Smooth muscle cell (in vitro differentiated cells): ENCODE measurements around the gene LTBP1. TPM values are rescaled to one million over a fixed set of nuclear protein-coding genes. Genes with fewer than 3 reads are reported as not detected.

ENCODE experiments used
- DNase-seq: peaks from one replicate; lab custom pipeline; 2025; ENCODE audit not compliant: unreplicated experiment; lab: John Stamatoyannopoulos, UW
- H2AFZ ChIP-seq: fragments of 200-600 bp; sonication (generic); 2 replicates; pipeline ENCODE4 v1.6.0; 2016; ENCODE audit warnings: antibody characterized with exemption, low read depth, mild to moderate bottlenecking
- H3F3A ChIP-seq: fragments of 200-600 bp; sonication (generic); 2 replicates; pipeline ENCODE4 v1.6.0; 2017; ENCODE audit warnings: antibody characterized with exemption, low read depth
- H3K27ac ChIP-seq: fragments of 200-600 bp; sonication (generic); 2 replicates; pipeline ENCODE4 v1.5.1; 2016; ENCODE audit warnings: low read depth, mild to moderate bottlenecking
- H3K27me3 ChIP-seq: fragments of 200-600 bp; sonication (generic); 2 replicates; pipeline ENCODE4 v1.6.1; 2016; ENCODE audit warnings: low read depth, mild to moderate bottlenecking
- H3K36me3 ChIP-seq: fragments of 200-600 bp; sonication (generic); 2 replicates; pipeline ENCODE4 v1.5.1; 2016; ENCODE audit warnings: low read depth
- H3K4me1 ChIP-seq: fragments of 200-600 bp; sonication (generic); 2 replicates; pipeline ENCODE4 v1.5.1; 2016; ENCODE audit warnings: low read depth
- H3K4me2 ChIP-seq: fragments of 200-600 bp; sonication (generic); 2 replicates; pipeline ENCODE4 v1.6.0; 2016; ENCODE audit warnings: mild to moderate bottlenecking
- H3K4me3 ChIP-seq: fragments of 200-600 bp; sonication (generic); 2 replicates; pipeline ENCODE4 v1.5.1; 2016; ENCODE audit warnings: mild to moderate bottlenecking
- H3K79me2 ChIP-seq: fragments of 200-600 bp; sonication (generic); 2 replicates; pipeline ENCODE4 v1.6.0; 2016; ENCODE audit warnings: low read depth, mild to moderate bottlenecking
- H3K9ac ChIP-seq: fragments of 200-600 bp; sonication (generic); 2 replicates; pipeline ENCODE4 v1.6.0; 2016; ENCODE audit warnings: low read depth
- H3K9me3 ChIP-seq: fragments of 200-600 bp; sonication (generic); replicated peaks from 2 replicates; pipeline ENCODE4 v1.5.1; 2016; ENCODE audit warnings: low read depth
- H4K20me1 ChIP-seq: fragments of 200-600 bp; sonication (generic); 2 replicates; pipeline ENCODE4 v1.6.0; 2016; ENCODE audit warnings: low read depth
- WGBS: methylation state at CpG from one replicate; pipeline ENCODE4 v1.1.7; 2016; ENCODE audit warnings: low lambda C conversion rate; 5-methylcytosine and 5-hydroxymethylcytosine counted together
- polyA plus RNA-seq: library from polyadenylated mRNA; unstranded; fragments of >200 nt; fragmentation: Nextera tagmentation; extraction: Ambion mirVana; gene quantifications from 2 replicates; pipeline ENCODE4 v1.2.1, GENCODE V29; 2016
- total RNA-seq: library from RNA; depleted of rRNA; stranded (reverse); fragments of >200 nt; gene quantifications from 2 replicates; pipeline ENCODE4 v1.2.3, GENCODE V29; 2014
- TF ChIP-seq, protein P1 (sequence below): fragments of 200-600 bp; sonication (generic); IDR thresholded peaks from 2 replicates; pipeline ENCODE4 v1.5.1; 2017; ENCODE audit warnings: borderline replicate concordance, mild to moderate bottlenecking, antibody characterized with exemption; ENCODE audit not compliant: insufficient read depth, poor library complexity, severe bottlenecking

Gene LTBP1
- total and polyA plus RNA-seq, 2 experiments from 2014 or later = 146 to 250 TPM

- Histone ChIP-seq H3K27me3 (no peaks in the 10 kb centered on the region), H3K4me1 (peaks cover 7% of the 10 kb centered on the region), H3K79me2 (peaks cover 81% of the 10 kb centered on the region), H3F3A (peaks cover 3% of the 10 kb centered on the region), H4K20me1 (no peaks in the 10 kb centered on the region), H3K9ac (no peak overlapping the region), H3K4me3 (no peak overlapping the region), H3K9me3 (no peaks in the 10 kb centered on the region), H3K27ac (no peak overlapping the region), H2AFZ (no peak overlapping the region), H3K36me3 (no peaks in the 10 kb centered on the region), H3K4me2 (no peak overlapping the region)
- TF ChIP-seq, protein P1, sequence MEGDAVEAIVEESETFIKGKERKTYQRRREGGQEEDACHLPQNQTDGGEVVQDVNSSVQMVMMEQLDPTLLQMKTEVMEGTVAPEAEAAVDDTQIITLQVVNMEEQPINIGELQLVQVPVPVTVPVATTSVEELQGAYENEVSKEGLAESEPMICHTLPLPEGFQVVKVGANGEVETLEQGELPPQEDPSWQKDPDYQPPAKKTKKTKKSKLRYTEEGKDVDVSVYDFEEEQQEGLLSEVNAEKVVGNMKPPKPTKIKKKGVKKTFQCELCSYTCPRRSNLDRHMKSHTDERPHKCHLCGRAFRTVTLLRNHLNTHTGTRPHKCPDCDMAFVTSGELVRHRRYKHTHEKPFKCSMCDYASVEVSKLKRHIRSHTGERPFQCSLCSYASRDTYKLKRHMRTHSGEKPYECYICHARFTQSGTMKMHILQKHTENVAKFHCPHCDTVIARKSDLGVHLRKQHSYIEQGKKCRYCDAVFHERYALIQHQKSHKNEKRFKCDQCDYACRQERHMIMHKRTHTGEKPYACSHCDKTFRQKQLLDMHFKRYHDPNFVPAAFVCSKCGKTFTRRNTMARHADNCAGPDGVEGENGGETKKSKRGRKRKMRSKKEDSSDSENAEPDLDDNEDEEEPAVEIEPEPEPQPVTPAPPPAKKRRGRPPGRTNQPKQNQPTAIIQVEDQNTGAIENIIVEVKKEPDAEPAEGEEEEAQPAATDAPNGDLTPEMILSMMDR = no peak
- no peak for DNase-seq
- WGBS = 88% methylated on average over 5 of the region's 5 CpGs
These were observed 194.7 kb downstream of the LTBP1 start for GRCh38 chr2:33141476-33141875.

- Histone ChIP-seq H4K20me1 (no peaks in the 10 kb centered on the region), H3K9ac (no peak overlapping the region), H3K9me3 (no peaks in the 10 kb centered on the region), H3K4me1 (no peaks in the 10 kb centered on the region), H3K27me3 (no peaks in the 10 kb centered on the region), H3K27ac (no peak overlapping the region), H3K4me3 (no peak overlapping the region), H3K79me2 (peaks cover 81% of the 10 kb centered on the region), H3K36me3 (no peaks in the 10 kb centered on the region), H3K4me2 (no peak overlapping the region), H3F3A (peaks cover 3% of the 10 kb centered on the region), H2AFZ (no peak overlapping the region)
- DNase-seq = no peak
- 93% methylated on average over 4 of the region's 4 CpGs for WGBS
- TF ChIP-seq, protein P1 = no peak
These were observed 196.1 kb downstream of the LTBP1 start for GRCh38 chr2:33142810-33143209.

- no peak overlapping the region for H3K27ac ChIP-seq
- no peak for DNase-seq
- no peaks in the 10 kb centered on the region for H4K20me1 ChIP-seq
- no peak overlapping the region for H3K9ac ChIP-seq
- H3K4me2 ChIP-seq = peak overlapping the region; percentile 68
- H2AFZ ChIP-seq = no peak overlapping the region
- H3K36me3 ChIP-seq = no peaks in the 10 kb centered on the region
- no peaks in the 10 kb centered on the region for H3K27me3 ChIP-seq
- peaks cover 3% of the 10 kb centered on the region for H3F3A ChIP-seq
- 97% methylated on average over 3 of the region's 3 CpGs for WGBS
- no peaks in the 10 kb centered on the region for H3K4me1 ChIP-seq
- no peak overlapping the region for H3K4me3 ChIP-seq
- TF ChIP-seq, protein P1 = no peak
- H3K9me3 ChIP-seq = no peaks in the 10 kb centered on the region
- peaks cover 82% of the 10 kb centered on the region for H3K79me2 ChIP-seq
These were observed 197.5 kb downstream of the LTBP1 start for GRCh38 chr2:33144243-33144642.

- TF ChIP-seq, protein P1 = no peak
- 48% methylated on average over 3 of the region's 3 CpGs for WGBS
These were observed 198.7 kb downstream of the LTBP1 start for GRCh38 chr2:33145459-33145858.

More at GRCh38 chr2:33145459-33145858, 198.7 kb downstream of the LTBP1 start:
- H2AFZ ChIP-seq = no peak overlapping the region
- peaks cover 81% of the 10 kb centered on the region for H3K79me2 ChIP-seq
- H4K20me1 ChIP-seq = no peaks in the 10 kb centered on the region
- H3K4me3 ChIP-seq = no peak overlapping the region
- no peaks in the 10 kb centered on the region for H3K9me3 ChIP-seq
- H3F3A ChIP-seq = peaks cover 3% of the 10 kb centered on the region
- H3K27ac ChIP-seq = peak overlapping the region; percentile 87
- DNase-seq = no peak
- H3K4me2 ChIP-seq = peak overlapping the region; percentile 68
- no peaks in the 10 kb centered on the region for H3K27me3 ChIP-seq
- no peaks in the 10 kb centered on the region for H3K36me3 ChIP-seq
- H3K4me1 ChIP-seq = no peaks in the 10 kb centered on the region
- peak overlapping the region; percentile 39 for H3K9ac ChIP-seq
